Astrocyte of the spinal cord (primary cell): ENCODE data around the gene DCPS.

Source experiments
- DNase-seq: peaks from one replicate; pipeline ENCODE4 v3.0.0; 2011; ENCODE audit warnings: low read depth, low spot score
- H3K4me3 ChIP-seq: 2 replicates; pipeline ENCODE4 v1.5.1; 2011; ENCODE audit warnings: low read depth, mild to moderate bottlenecking, low read length, moderate library complexity
- in situ Hi-C: cut with HindIII; loops from 2 replicates; pipeline ENCODE4 v1.10.0; 2017; ENCODE audit warnings: low sequenced_read_pairs
- TF ChIP-seq, protein P1 (sequence below): IDR thresholded peaks from 2 replicates; pipeline ENCODE4 v1.5.1; 2012; ENCODE audit warnings: low read depth, mild to moderate bottlenecking, low read length, inconsistent platforms

Gene DCPS

GRCh38 chr11:126311401-126312291 lies 7.8 kb downstream of the DCPS start:
- no peak overlapping the region for H3K4me3 ChIP-seq
- TF ChIP-seq, protein P1, sequence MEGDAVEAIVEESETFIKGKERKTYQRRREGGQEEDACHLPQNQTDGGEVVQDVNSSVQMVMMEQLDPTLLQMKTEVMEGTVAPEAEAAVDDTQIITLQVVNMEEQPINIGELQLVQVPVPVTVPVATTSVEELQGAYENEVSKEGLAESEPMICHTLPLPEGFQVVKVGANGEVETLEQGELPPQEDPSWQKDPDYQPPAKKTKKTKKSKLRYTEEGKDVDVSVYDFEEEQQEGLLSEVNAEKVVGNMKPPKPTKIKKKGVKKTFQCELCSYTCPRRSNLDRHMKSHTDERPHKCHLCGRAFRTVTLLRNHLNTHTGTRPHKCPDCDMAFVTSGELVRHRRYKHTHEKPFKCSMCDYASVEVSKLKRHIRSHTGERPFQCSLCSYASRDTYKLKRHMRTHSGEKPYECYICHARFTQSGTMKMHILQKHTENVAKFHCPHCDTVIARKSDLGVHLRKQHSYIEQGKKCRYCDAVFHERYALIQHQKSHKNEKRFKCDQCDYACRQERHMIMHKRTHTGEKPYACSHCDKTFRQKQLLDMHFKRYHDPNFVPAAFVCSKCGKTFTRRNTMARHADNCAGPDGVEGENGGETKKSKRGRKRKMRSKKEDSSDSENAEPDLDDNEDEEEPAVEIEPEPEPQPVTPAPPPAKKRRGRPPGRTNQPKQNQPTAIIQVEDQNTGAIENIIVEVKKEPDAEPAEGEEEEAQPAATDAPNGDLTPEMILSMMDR, result no peak
- no peak for DNase-seq
- in situ Hi-C loops, result no loop called here

DNA sequence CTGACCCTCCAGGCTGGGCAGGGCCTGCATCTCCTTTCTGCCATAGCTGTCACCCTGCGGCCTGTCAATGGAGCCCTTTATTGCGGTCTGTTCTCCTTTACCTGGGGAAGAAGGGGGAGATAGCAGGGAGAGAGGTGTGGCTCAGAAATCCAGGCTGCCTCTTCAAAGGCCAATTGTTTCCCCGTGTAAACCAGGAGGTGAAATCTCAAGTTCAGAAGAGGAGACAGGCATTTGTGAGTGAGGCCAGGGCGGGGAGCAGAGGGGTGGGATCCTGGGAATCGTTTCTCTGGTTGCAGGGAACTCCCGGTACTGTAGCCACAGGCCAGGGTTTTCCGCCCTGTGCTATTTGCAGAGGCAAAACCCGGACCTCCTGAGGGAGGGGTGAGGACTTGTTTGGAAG lies 9.1 kb downstream of the DCPS start:
- no peak overlapping the region for H3K4me3 ChIP-seq
- in situ Hi-C loops, result no loop called here
- DNase-seq, result no peak
- TF ChIP-seq, protein P1, result no peak

- TF ChIP-seq, protein P1, result no peak
- in situ Hi-C loops, result no loop called here
- DNase-seq, result no peak
- H3K4me3 ChIP-seq, result no peak overlapping the region
These were observed 10.0 kb downstream of the DCPS start for GRCh38 chr11:126313826-126314225.

DNA sequence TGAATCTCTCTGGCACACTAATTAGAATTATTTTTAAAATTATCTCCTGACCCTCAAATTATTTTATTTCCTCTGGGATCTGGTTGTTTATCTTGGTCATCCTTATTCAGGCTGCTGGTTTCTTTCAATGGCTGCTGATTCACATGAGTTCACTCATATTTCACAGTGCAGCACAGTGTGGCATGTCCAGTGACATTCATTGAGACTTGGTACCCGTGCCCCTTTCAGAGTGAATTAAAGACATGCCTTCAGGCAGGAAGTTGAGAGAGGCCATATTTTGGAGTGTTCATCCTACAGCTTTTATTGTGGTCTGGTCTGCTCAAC lies 13.5 kb downstream of the DCPS start:
- no peak overlapping the region for H3K4me3 ChIP-seq
- in situ Hi-C loops, result no loop called here
- no peak for DNase-seq
- TF ChIP-seq, protein P1, result no peak

DNA sequence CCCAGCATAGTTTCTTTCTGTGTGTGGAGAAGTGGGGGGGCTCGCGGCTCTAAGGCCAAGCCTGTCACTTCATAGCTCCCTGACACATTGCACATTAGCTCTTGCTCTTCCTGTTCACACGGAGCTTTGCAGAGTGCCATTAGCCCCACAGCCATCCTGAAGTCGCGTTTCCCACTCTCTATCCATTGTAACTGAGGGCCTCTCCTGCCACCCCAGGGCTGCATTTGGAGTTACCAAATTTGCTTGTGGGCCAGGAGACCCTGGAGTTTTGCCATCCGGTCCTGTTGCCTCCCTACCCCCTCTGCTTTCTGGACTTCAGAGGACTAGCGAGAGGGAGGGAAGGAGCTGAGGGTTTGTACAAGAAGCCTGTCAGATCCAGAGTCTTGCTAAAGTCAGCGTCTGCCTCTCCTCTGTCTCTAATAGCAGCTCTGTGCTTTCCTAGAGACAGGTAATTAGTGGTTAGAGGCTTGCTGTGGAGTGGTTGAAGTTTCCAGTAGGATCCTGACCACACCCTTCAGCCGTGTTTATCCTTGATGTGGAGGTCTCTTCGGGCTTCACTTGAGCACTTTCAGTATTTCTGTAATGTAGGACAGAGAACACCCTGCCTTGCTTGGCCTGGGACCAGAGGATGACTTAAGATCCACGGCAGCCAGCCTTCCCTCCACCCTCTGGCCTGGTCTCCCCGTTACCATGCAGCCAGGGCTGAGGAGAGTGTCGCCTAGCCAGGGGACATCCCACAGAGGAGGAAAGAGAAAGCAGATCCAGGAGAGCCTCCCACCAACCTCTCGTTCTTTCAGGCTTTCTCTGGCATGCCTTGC lies 14.1 kb downstream of the DCPS start:
- in situ Hi-C loops, result no loop called here
- peak; percentile 94 for DNase-seq
- peak overlapping the region; percentile 16 for H3K4me3 ChIP-seq
- TF ChIP-seq, protein P1, result no peak

DNA sequence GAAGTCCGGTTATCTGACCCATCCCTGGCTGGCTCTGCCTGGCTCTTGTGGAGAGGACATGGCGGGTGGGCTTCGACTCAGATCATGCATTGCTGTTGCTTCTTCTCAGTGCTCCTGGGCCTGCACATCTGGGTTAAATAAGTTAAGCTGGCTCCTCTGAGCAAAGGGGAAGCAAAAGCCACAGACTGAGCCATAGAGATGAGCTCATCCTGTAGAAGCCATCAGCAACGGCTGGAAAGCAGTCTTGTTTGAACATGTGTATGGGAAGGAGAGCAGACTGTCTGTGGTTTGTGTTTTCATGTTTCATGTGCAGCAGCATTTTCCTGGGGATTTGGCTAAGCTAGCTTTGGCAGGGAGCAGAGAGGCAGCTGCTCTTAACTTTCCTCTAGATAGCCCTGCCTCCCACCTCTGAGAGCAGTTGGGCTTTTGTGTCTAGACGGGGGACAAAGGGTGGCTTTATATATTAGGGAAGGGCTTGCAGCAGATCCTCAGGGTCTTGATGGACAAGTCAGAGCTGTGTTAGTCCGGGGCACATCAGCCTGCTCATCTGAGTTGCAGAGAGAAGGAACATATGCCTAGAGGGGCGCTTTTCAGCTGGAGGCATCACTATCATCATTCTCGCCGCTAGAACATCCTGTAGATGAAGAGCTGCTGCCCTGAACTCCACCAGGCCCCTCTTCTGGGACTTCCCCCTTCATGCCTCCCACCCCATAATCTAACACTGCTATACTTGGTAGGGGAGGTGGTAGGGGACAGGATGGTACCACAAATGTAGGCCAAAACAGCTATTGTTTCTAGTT lies 14.9 kb downstream of the DCPS start:
- TF ChIP-seq, protein P1, result no peak
- DNase-seq, result peak; percentile 96
- in situ Hi-C loops, result no loop called here
- peak overlapping the region; percentile 16 for H3K4me3 ChIP-seq
